A549 (cell line): ENCODE results near the gene ESYT2. TPM values are rescaled to one million over a fixed set of nuclear protein-coding genes. Genes with fewer than 3 reads are reported as not detected.

Experiments
- ATAC-seq, 2 experiments: fragments of 200-7000 bp in 1 of 2; fragments of >200 bp in 1 of 2; cut with Nextera tagmentation in 1 of 2; cut with Tn5 transposase in 1 of 2; 3 replicates each; pipeline versions ENCODE4 v1.8.0 to v1.9.1; 2018 to 2020; ENCODE audit warnings: mild to moderate bottlenecking in 1 of 2, moderate library complexity in 1 of 2
- CTCF ChIA-PET: fragments of 300-600 bp; sonication (Branson Sonifier 250); formaldehyde crosslinking; extraction: SDS; loops from one replicate; lab custom pipeline; 2021; ENCODE audit warnings: antibody characterized with exemption, inconsistent platforms; lab: Yijun Ruan, JAX
- POLR2A ChIA-PET: fragments of 350-600 bp; formaldehyde crosslinking; extraction: SDS; loops from one replicate; lab custom pipeline; 2021; ENCODE audit warnings: antibody characterized with exemption, inconsistent platforms; lab: Yijun Ruan, JAX
- DNase-seq, 2 experiments: peaks; one replicate each; pipeline versions ENCODE4 v3.0.0 to v3.0.0-alpha.2; 2011 to 2016; ENCODE audit warnings: low read depth in 1 of 2, low spot score in 1 of 2
- FAIRE-seq: peaks from 2 replicates; lab custom pipeline; 2011; peaks lifted over from hg19 to GRCh38; lab: Jason Lieb, UNC
- H3K27ac ChIP-seq, 2 experiments: fragments of >200 bp; sonication (Bioruptor Twin); formaldehyde crosslinking; 3 replicates each; pipeline ENCODE4 v1.5.1; 2016 to 2017
- H3K4me1 ChIP-seq: fragments of >200 bp; sonication (Bioruptor Twin); formaldehyde crosslinking; 3 replicates; pipeline ENCODE4 v1.6.1; 2016
- H3K4me2 ChIP-seq: fragments of >200 bp; sonication (Bioruptor Twin); formaldehyde crosslinking; 3 replicates; pipeline ENCODE4 v1.6.1; 2016
- H3K4me3 ChIP-seq: fragments of >200 bp; sonication (Bioruptor Twin); formaldehyde crosslinking; 3 replicates; pipeline ENCODE4 v1.5.1; 2016
- H3K9me3 ChIP-seq: fragments of >200 bp; sonication (Bioruptor Twin); formaldehyde crosslinking; 3 replicates; pipeline ENCODE4 v1.6.1; 2016
- ATOH8 ChIP-seq: fragments of 250-450 bp; sonication (Bioruptor Pico); IDR thresholded peaks from 2 replicates; pipeline ENCODE4 v1.5.0; 2020; ENCODE audit warnings: low read depth, mild to moderate bottlenecking, moderate library complexity
- BHLHE40 ChIP-seq: IDR thresholded peaks from 2 replicates; pipeline ENCODE4 v1.6.1; 2012; ENCODE audit warnings: low read depth, low read length, inconsistent platforms
- EHF ChIP-seq: fragments of 250-450 bp; sonication (Bioruptor Pico); IDR thresholded peaks from 2 replicates; pipeline ENCODE4 v1.5.0; 2020; ENCODE audit warnings: mild to moderate bottlenecking
- ELK1 ChIP-seq: fragments of 150-350 bp; IDR thresholded peaks from 2 replicates; pipeline ENCODE4 v1.6.1; 2014; ENCODE audit warnings: low read depth, mild to moderate bottlenecking, low read length
- EP300 ChIP-seq, 2 experiments: fragments of >200 bp; sonication (Bioruptor Twin); formaldehyde crosslinking; IDR thresholded peaks; 2 replicates in 1 of 2; 3 replicates in 1 of 2; pipeline ENCODE4 v1.6.1; 2016 to 2017
- ESRRA ChIP-seq: fragments of 150-350 bp; IDR thresholded peaks from 2 replicates; pipeline ENCODE4 v1.6.1; 2014; ENCODE audit warnings: mild to moderate bottlenecking, low read length, borderline replicate concordance
- FOSB ChIP-seq: fragments of 250-450 bp; sonication (Bioruptor Pico); IDR thresholded peaks from 2 replicates; pipeline ENCODE4 v1.5.0; 2020; ENCODE audit warnings: mild to moderate bottlenecking, moderate library complexity
- FOXS1 ChIP-seq: fragments of 250-450 bp; sonication (Bioruptor Pico); IDR thresholded peaks from 2 replicates; pipeline ENCODE4 v1.5.0; 2020; ENCODE audit warnings: mild to moderate bottlenecking, moderate library complexity
- GATA3 ChIP-seq: IDR thresholded peaks from 2 replicates; pipeline ENCODE4 v1.6.1; 2012; ENCODE audit warnings: borderline replicate concordance
- HMGXB4 ChIP-seq: fragments of 250-450 bp; sonication (Bioruptor Pico); IDR thresholded peaks from 2 replicates; pipeline ENCODE4 v1.5.0; 2021; ENCODE audit warnings: mild to moderate bottlenecking, moderate library complexity, borderline replicate concordance
- KDM1A ChIP-seq: fragments of 200-600 bp; sonication (generic); IDR thresholded peaks from 2 replicates; pipeline ENCODE4 v1.6.1; 2016; ENCODE audit warnings: low read depth, mild to moderate bottlenecking
- MAFK ChIP-seq: fragments of 450-650 bp; IDR thresholded peaks from 2 replicates; pipeline ENCODE4 v1.6.1; 2014; ENCODE audit not compliant: partially characterized antibody
- MAZ ChIP-seq: fragments of 150-350 bp; IDR thresholded peaks from 2 replicates; pipeline ENCODE4 v1.6.1; 2014; ENCODE audit warnings: antibody characterized with exemption, low read depth, low read length, borderline replicate concordance
- MYC ChIP-seq: IDR thresholded peaks from 2 replicates; pipeline ENCODE4 v1.6.1; 2012; ENCODE audit warnings: mild to moderate bottlenecking, inconsistent platforms, low read length, improper control_type of control experiment, borderline replicate concordance
- NFE2L2 ChIP-seq: fragments of 150-350 bp; conservative IDR thresholded peaks from 2 replicates; pipeline ENCODE4 v1.6.1; 2014; ENCODE audit warnings: low read length
- NPAS2 ChIP-seq: fragments of 250-450 bp; sonication (Bioruptor Pico); IDR thresholded peaks from 2 replicates; pipeline ENCODE4 v1.8.0; 2022; ENCODE audit warnings: mild to moderate bottlenecking, moderate library complexity, borderline replicate concordance
- POLR2A ChIP-seq: IDR thresholded peaks from 2 replicates; pipeline ENCODE4 v1.6.1; 2012; ENCODE audit warnings: mild to moderate bottlenecking, low read length
- RAD21 ChIP-seq, 2 experiments: fragments of >200 bp in 1 of 2; sonication (Bioruptor Twin) in 1 of 2; formaldehyde crosslinking in 1 of 2; IDR thresholded peaks in 1 of 2; conservative IDR thresholded peaks in 1 of 2; 2 replicates in 1 of 2; 3 replicates in 1 of 2; pipeline ENCODE4 v1.6.1; 2012 to 2018; ENCODE audit warnings: inconsistent platforms in 1 of 2
- RARB ChIP-seq: fragments of 250-450 bp; sonication (Bioruptor Pico); IDR thresholded peaks from 2 replicates; pipeline ENCODE4 v1.8.0; 2021; ENCODE audit warnings: mild to moderate bottlenecking, moderate library complexity
- RCOR1 ChIP-seq: fragments of 150-350 bp; IDR thresholded peaks from 2 replicates; pipeline ENCODE4 v1.6.1; 2014; ENCODE audit warnings: antibody characterized with exemption, low read length, low read depth
- REST ChIP-seq: fragments of 200-600 bp; sonication (generic); IDR thresholded peaks from 2 replicates; pipeline ENCODE4 v1.6.1; 2016; ENCODE audit warnings: antibody characterized with exemption, mild to moderate bottlenecking, moderate library complexity
- RFX5 ChIP-seq: fragments of 450-650 bp; IDR thresholded peaks from 2 replicates; pipeline ENCODE4 v1.7.1; 2014; ENCODE audit warnings: antibody characterized with exemption, mild to moderate bottlenecking, moderate library complexity
- SMC3 ChIP-seq: fragments of >200 bp; sonication (Bioruptor Twin); formaldehyde crosslinking; IDR thresholded peaks from 3 replicates; pipeline ENCODE4 v1.6.1; 2018; ENCODE audit warnings: inconsistent platforms
- TFCP2L1 ChIP-seq: fragments of 250-450 bp; sonication (Bioruptor Pico); IDR thresholded peaks from 2 replicates; pipeline ENCODE4 v1.5.0; 2021; ENCODE audit warnings: mild to moderate bottlenecking
- TP53 ChIP-seq: fragments of 250-450 bp; sonication (Bioruptor Pico); IDR thresholded peaks from 2 replicates; pipeline ENCODE4 v1.5.0; 2021; ENCODE audit warnings: mild to moderate bottlenecking, moderate library complexity
- ZFP36 ChIP-seq: fragments of 450-650 bp; IDR thresholded peaks from 2 replicates; pipeline ENCODE4 v1.6.1; 2014; ENCODE audit warnings: borderline replicate concordance; ENCODE audit not compliant: partially characterized antibody
- WGBS: methylation state at CpG from one replicate; pipeline ENCODE4 v1.1.6; 2017; ENCODE audit errors: missing lambda C conversion rate; 5-methylcytosine and 5-hydroxymethylcytosine counted together
- polyA plus RNA-seq, 4 experiments: library from polyadenylated mRNA; depleted of rRNA in 3 of 4; stranded (reverse); fragments of >200 nt; fragmentation: RNase III in 1 of 4; extraction: RNeasy Plus Mini Kit Qiagen cat#74134 plus additional on column Dnase treatment in 1 of 4; gene quantifications; 2 replicates in 3 of 4; 3 replicates in 1 of 4; pipeline ENCODE4 v1.2.3, GENCODE V29; 2011 to 2017
- TF ChIP-seq, protein P1 (sequence below): IDR thresholded peaks from 2 replicates; pipeline ENCODE4 v1.6.1; 2012

ESYT2 gene
- polyA plus RNA-seq, 2 of the 4 experiments (the other 2 are of a cell fraction) = 45.8 to 77.0 TPM

DNA sequence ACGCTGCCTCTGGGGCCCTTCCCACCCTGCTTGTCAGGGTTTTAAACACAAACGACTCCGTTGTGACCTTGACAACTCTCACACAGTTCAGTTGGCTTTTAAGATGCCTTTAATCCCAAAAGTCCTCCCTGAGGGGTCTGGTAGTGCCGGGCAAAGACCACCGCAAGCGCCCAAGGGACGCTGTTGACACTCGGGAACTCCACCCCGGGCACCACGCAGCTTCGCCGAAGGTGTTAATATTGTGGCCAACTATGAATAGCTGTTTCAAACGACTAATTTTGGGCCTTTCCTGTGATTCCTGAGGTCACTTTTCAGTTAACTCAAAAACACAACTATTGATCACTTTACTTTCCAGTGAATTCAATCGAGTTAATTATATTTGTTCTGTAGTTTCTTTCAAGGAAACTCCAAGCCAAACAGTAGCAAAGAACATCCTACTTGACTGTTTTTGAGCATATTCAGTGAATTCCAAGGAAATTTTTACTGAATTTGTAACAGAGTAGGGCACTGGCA, 958 bp upstream of the ESYT2 start:
- ATAC-seq (no peak; a peak in 3 of 6 replicates), FAIRE-seq (no peak), DNase-seq (no peak)
- ChIA-PET CTCF (interaction anchor here (0.6 to 1.8 kb wide), 7 partner anchors 11 to 200 kb away, joined by 3 to 4 read pairs (median 3); partner anchors contain the start of gene NCAPG2), POLR2A (interaction anchor here (0.8 to 3.2 kb wide), 8 partner anchors 9 to 147 kb away, joined by 3 to 22 read pairs (median 6); partner anchors contain the start of gene NCAPG2)
- peak overlapping the region; percentile 92 for H3K4me3 ChIP-seq
- no peaks in the 10 kb centered on the region for H3K9me3 ChIP-seq
- peak overlapping the region; percentile 89 to 97 for H3K27ac ChIP-seq
- peak overlapping the region; percentile 91 for H3K4me2 ChIP-seq
- WGBS = 16% methylated on average over 14 of the region's 14 CpGs
- peaks cover 21% of the 10 kb centered on the region for H3K4me1 ChIP-seq
- TF ChIP-seq ESRRA (no peak), NFE2L2 (no peak), TP53 (CRISPR knock-in tag) (no peak), RARB (no peak), MYC (no peak), GATA3 (no peak), ZFP36 (no peak), REST (no peak), KDM1A (no peak), RFX5 (no peak), NPAS2 (CRISPR knock-in tag) (no peak), ELK1 (no peak), FOSB (CRISPR knock-in tag) (no peak)
- TF ChIP-seq, all 56 proteins: peak for 0

DNA sequence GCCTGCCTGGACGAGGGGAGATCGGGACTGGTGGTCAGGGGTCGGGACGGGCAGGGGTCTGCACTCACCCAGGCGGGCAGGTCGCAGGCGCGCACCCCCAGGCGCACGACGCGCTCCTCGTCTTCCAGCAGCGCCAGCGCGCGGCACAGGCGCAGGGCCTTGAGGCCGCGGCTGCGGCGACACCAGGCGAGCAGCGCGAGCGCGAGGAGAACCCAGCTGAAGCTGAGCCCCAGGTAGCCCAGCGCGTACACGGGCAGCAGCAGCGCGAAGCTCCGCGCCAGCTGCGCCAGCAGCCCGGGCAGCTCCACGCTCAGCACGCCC, 328 bp downstream of the ESYT2 start:
- ChIA-PET CTCF (interaction anchor here (0.8 to 1.8 kb wide), 6 partner anchors 10 to 124 kb away, joined by 3 to 8 read pairs (median 4); partner anchors contain the start of gene NCAPG2), POLR2A (interaction anchor here (1.0 to 3.2 kb wide), 4 partner anchors 10 to 124 kb away, joined by 6 to 22 read pairs (median 12); partner anchors contain the start of gene NCAPG2)
- Histone ChIP-seq H3K27ac (peak overlapping the region; percentile 89 to 97), H3K4me2 (peak overlapping the region; percentile 95), H3K9me3 (no peaks in the 10 kb centered on the region), H3K4me3 (peak overlapping the region; percentile 92), H3K4me1 (peaks cover 30% of the 10 kb centered on the region)
- no peak for FAIRE-seq
- DNase-seq = peak; percentile 60 to 86
- 2% methylated on average over 26 of the region's 38 CpGs for WGBS
- TF ChIP-seq EHF (CRISPR knock-in tag) = no peak
- no peak for TF ChIP-seq FOSB (CRISPR knock-in tag)
- TF ChIP-seq, protein P1, sequence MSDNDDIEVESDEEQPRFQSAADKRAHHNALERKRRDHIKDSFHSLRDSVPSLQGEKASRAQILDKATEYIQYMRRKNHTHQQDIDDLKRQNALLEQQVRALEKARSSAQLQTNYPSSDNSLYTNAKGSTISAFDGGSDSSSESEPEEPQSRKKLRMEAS = no peak; the same call in 1 of the 2 replicates
- no peak for TF ChIP-seq FOXS1 (CRISPR knock-in tag)
- no peak for TF ChIP-seq MAZ
- peak; percentile 12 to 42; a peak in 3 of 5 replicates for TF ChIP-seq RAD21 (conservative IDR thresholded peaks at IDR 0.05 in 1 of 2, IDR thresholded peaks at IDR 0.05 in 1 of 2)
- no peak for TF ChIP-seq ATOH8 (CRISPR knock-in tag)
- TF ChIP-seq MAFK = no peak
- no peak for TF ChIP-seq MYC
- no peak for TF ChIP-seq EP300 (IDR thresholded peaks at IDR 0.05)
- no peak for TF ChIP-seq RCOR1
- TF ChIP-seq TP53 (CRISPR knock-in tag) = no peak
- TF ChIP-seq POLR2A = no peak
- TF ChIP-seq BHLHE40 = no peak
- no peak for TF ChIP-seq HMGXB4 (CRISPR knock-in tag)
- no peak for TF ChIP-seq TFCP2L1 (CRISPR knock-in tag)
- peak; percentile 58 for TF ChIP-seq SMC3
- peak; percentile 75 to 81 for ATAC-seq
